ENCODE data around the gene RPL38.
"Not testable (repeated sequence)": the region's sequence is repeated elsewhere in the genome, so short reads cannot be mapped to it uniquely, and the experiment has no call there.

RPL38 gene

DNA sequence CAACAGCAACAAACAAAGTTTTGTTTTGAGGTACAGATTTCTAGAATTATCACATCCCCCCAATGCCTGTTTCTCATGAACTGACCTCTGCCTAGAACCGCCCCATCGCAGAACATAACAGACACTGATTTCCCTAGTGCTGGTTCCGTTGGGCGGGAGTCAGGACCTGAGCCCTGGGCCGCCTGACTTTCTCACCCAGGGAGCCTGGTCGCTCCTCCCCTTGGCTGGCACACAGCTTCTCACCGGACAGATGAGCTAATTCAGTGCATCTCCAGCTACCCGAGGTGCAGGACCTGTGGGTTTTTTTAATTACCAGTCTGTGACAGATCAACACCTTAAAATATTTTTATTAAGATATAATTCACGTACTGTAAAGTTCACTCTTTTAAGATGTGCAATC, 20.1 kb upstream of the RPL38 start:
- FAIRE-seq, result no peak
- no peak for DNase-seq (ENCODE audit: low spot score)

- DNase-seq (ENCODE audit: low spot score), result no peak
- FAIRE-seq, result no peak
Measured at GRCh38 chr17:74185571-74186185, 17.8 kb upstream of the RPL38 start.

- FAIRE-seq (no peak), DNase-seq (ENCODE audit: low spot score) (no peak)
Measured at GRCh38 chr17:74186498-74186897, 17.0 kb upstream of the RPL38 start.

- DNase-seq (ENCODE audit: low spot score) (no peak), FAIRE-seq (no peak)
Measured at GRCh38 chr17:74187761-74188160, 15.7 kb upstream of the RPL38 start.

- not testable (repeated sequence) for DNase-seq (ENCODE audit: low spot score); FAIRE-seq
Measured at GRCh38 chr17:74188687-74189086, 14.8 kb upstream of the RPL38 start.

GRCh38 chr17:74190154-74190553, 13.3 kb upstream of the RPL38 start:
- DNase-seq (ENCODE audit: low spot score) (no peak), FAIRE-seq (no peak)

- FAIRE-seq (no peak), DNase-seq (ENCODE audit: low spot score) (no peak)
Measured at GRCh38 chr17:74190807-74191406, 12.6 kb upstream of the RPL38 start.

DNA sequence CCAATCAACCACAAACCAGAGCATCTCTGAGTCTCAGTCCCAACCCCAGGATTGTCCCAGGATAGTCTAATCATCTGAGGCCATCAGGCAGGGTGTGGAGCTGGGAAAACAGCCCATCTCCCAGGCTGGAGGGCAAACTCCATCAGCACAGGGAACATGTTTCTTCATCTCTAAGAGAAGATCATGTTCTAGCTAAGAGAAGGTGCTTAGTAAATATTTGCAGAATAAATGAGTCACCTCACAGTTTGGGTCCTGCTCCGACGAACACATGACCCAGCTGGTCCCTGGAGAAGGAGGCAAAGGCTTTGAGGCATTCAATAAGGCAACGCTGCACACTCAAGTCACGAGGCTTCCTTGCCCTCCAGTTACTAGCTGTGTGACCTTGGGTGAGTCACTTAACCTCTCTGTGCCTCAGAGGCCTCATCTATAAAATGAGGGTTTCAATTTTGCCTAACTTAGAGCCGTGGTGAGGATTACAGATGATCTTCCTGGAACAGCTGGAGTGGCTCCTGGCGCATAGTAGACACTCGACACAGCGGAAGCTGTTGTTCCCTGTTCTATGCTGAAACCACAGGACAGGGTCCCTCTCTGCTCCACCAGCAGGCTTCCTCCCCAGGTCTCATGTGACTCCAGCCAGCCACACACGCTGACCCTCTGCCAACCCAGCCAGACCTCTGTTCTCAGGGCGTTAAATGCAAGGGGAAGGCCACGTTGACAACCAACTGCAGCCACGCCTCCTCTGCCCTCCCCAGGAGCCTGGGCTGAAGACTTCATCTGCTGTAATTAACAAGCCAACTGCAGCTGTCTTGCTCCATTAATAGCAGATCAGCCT, 10.3 kb upstream of the RPL38 start:
- FAIRE-seq (no peak), DNase-seq (ENCODE audit: low spot score) (no peak)

DNA sequence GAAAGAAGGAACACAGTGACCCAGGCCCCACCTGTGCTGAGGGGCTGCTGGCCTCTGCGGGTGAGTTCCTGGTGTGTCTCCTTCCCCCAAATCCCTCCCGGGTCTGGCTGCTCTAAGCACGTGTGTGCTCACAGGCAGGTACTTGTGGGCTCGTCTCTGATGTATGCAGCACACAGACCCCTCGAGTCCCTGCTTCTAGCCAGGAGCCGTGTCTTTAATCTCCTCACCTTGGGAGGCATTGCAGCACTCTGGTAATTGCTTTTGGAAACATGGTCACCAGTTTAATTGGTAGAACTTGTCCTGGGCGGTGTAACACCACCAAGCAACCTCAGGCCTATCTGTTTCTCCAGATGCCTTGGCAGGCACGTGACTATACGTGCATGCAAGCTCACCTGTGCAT, 8.8 kb upstream of the RPL38 start:
- no peak for FAIRE-seq
- DNase-seq (ENCODE audit: low spot score), result no peak

GRCh38 chr17:74196541-74197317, 6.7 kb upstream of the RPL38 start:
- DNase-seq (ENCODE audit: low spot score) (no peak), FAIRE-seq (no peak)

GRCh38 chr17:74197801-74198200, 5.7 kb upstream of the RPL38 start:
- no peak for DNase-seq (ENCODE audit: low spot score)
- FAIRE-seq, result no peak

- FAIRE-seq (no peak), DNase-seq (ENCODE audit: low spot score) (no peak)
Measured at GRCh38 chr17:74198694-74199093, 4.8 kb upstream of the RPL38 start.

GRCh38 chr17:74199306-74200092, 4.0 kb upstream of the RPL38 start:
- no peak for FAIRE-seq
- DNase-seq (ENCODE audit: low spot score), result peak; percentile 7

DNA sequence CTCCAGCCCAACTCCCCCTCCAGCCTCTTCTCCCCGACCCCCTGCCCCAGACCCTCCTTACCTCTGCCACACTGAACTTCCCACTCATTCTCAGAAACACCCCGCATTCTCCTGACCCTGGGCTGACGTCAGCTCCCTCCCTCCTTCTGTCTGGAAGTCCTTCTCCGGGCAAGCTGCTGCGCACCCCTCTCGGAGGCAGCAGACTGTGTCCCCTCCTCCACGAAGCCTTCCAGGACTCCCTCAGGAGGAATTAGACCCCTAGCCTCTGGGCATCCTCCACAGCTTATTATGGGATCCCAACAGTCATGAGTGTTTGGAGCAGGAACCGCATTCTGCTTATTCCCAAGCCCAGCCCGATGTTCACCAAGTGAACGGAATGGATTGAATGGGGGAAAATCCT, 3.4 kb upstream of the RPL38 start:
- FAIRE-seq, result no peak
- no peak for DNase-seq (ENCODE audit: low spot score)

DNA sequence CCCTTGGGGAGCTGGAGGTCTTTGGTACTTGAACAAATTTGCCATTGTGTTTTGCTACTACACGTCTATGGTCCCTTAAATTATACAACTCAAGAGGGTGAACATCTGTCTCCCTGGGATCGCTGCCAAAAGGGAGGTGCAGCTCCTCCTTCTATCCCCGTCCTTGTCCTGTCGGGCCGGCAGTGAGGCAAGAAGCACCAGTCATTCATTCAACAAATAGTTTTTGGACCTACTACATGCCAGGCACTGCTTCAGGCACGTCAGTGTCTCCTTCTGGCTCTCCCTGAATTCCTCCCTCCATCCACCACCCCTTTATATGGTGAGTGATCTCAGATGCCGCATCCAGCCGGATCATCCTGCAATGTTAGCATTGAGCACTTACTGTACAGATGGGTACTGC, 2.2 kb upstream of the RPL38 start:
- FAIRE-seq, result no peak
- DNase-seq (ENCODE audit: low spot score), result no peak

DNA sequence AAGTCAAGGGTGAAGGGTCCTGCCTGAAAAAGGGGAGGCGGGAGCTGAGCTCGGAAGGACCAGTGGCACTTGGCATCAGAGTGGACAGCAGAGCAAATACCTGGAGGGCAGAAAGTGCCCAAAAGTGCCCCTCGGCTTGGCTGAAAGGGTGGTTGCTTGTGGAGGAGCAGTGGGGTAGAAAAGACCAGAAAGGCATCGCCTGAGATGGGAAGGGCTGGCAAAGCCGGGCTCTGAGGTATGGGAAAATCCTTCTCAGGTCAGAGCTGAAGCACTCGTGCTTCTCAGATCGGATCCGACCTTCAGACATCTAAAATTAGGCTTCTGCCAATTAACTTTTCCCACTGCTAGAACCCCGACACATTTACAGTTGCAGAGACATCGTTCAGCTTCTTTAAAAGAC, 1.5 kb upstream of the RPL38 start:
- no peak for DNase-seq (ENCODE audit: low spot score)
- no peak for FAIRE-seq

DNA sequence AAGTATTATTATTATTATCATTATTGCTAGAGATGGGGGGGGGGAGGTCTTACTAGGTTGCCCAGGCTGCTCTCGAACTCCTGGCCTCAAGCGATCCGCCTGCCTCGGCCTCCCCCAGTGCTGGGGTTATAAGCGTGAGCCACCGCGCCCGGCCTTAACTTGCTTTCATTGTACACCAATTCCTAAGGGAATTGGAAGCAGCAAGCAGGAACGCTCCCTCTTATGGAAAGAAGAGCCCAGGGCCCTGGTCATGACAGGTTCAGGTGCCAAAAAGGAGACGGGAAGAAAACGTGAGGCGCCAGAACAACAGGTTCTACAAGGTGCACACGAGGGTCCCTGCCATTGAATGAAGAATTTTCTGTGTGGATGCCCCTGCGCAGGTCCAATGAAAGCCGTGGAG, 540 bp upstream of the RPL38 start:
- no peak for FAIRE-seq
- no peak for DNase-seq (ENCODE audit: low spot score)

DNA sequence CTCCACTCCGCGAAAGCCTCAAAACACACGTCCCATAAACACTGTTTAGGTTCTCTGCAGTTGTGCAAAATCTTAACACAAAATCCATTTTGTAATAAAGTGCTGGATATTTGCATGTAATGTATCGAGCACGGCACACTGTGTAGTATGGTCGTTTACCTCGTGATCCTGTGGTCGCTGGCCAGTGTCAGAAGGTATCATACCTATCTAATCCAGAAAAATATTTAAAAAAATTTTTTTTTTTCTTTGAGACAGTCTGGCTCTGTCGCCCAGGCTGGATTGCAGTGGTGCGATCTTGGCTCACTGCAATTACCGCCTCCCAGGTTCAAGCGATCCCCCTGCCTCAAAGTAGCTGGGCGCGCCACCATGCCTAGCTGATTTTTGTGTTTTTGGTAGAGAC, 996 bp downstream of the RPL38 start:
- DNase-seq (ENCODE audit: low spot score) (no peak), FAIRE-seq (no peak)

- no peak for DNase-seq (ENCODE audit: low spot score)
- FAIRE-seq, result no peak
Measured at GRCh38 chr17:74205274-74205673, 1.8 kb downstream of the RPL38 start.

DNA sequence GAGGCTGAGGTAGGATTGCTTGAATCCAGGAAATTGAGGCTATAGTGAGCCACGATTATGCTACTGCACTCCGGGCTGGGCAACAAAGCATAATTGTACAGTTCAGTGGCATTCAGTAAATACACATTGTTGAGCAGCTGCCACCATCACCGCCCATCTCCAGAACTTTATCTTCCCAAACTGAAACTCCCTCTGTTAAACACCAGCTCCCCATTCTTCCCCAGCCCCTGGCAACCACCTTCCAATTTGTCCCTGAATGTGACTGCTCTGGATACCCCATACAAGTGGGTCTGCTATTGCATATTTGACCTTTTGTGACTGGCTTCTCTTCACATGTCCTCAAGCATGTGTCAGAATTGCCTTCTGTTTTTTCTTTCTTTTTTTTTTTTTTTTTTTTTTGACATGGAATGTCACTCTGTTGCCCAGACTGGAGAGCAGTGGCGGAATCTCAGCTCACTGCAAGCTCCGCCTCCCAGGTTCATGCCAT, 2.9 kb downstream of the RPL38 start:
- DNase-seq (ENCODE audit: low spot score), result no peak
- FAIRE-seq, result no peak
